Endothelial cell of umbilical vein (primary cell): ENCODE measurements around the gene NAXD. TPM values are rescaled to one million over a fixed set of nuclear protein-coding genes. Genes with fewer than 3 reads are reported as not detected.

Experiments used
- BruUV-seq: library from RNA; stranded (reverse); fragments of 400-500 nt; replicated peaks from 2 replicates; lab custom pipeline; 2021; lab: Mats Ljungman, UMichigan
- CTCF ChIA-PET: fragments of 300-600, 350-600 bp; sonication (Branson Sonifier 250); formaldehyde crosslinking; loops from one replicate; lab custom pipeline; 2021; ENCODE audit warnings: antibody characterized with exemption, inconsistent platforms; lab: Charles Lee
- POLR2A ChIA-PET: fragments of 300-600, 350-600 bp; sonication (Branson Sonifier 250); formaldehyde crosslinking; loops from one replicate; lab custom pipeline; 2021; ENCODE audit warnings: antibody characterized with exemption, inconsistent platforms; lab: Charles Lee
- DNase-seq: peaks from one replicate; pipeline ENCODE4 v3.0.0-alpha.2; 2011; ENCODE audit warnings: low read depth, low spot score
- FAIRE-seq: peaks from 2 replicates; lab custom pipeline; 2011; peaks lifted over from hg19 to GRCh38; lab: Jason Lieb, UNC
- H2AFZ ChIP-seq: 2 replicates; pipeline ENCODE4 v1.6.0; 2012; ENCODE audit warnings: low read depth, low read length, control low read depth, inconsistent platforms
- H3K27ac ChIP-seq: 2 replicates; pipeline ENCODE4 v1.5.1; 2011; ENCODE audit warnings: low read depth, mild to moderate bottlenecking, control low read depth, low read length, moderate library complexity; ENCODE audit not compliant: insufficient read depth
- H3K27me3 ChIP-seq, 2 experiments: 2 replicates each; pipeline versions ENCODE4 v1.6.0 to v1.6.1; 2011; ENCODE audit warnings: low read length in 2 of 2, mixed read lengths in 1 of 2; ENCODE audit not compliant: control insufficient read depth in 2 of 2, insufficient read depth in 2 of 2
- H3K36me3 ChIP-seq, 2 experiments: 2 replicates in 1 of 2; 3 replicates in 1 of 2; pipeline ENCODE4 v1.5.1; 2011; ENCODE audit warnings: low read length in 2 of 2, mild to moderate bottlenecking in 1 of 2, moderate library complexity in 1 of 2; ENCODE audit not compliant: control insufficient read depth in 2 of 2, insufficient read depth in 2 of 2; ENCODE audit errors: extremely low read depth in 1 of 2
- H3K4me1 ChIP-seq: 3 replicates; pipeline ENCODE4 v1.5.1; 2011; ENCODE audit warnings: mild to moderate bottlenecking, low read length; ENCODE audit not compliant: control insufficient read depth, insufficient read depth; ENCODE audit errors: extremely low read depth
- H3K4me2 ChIP-seq: 2 replicates; pipeline ENCODE4 v1.6.1; 2011; ENCODE audit warnings: low read length, control low read depth, mixed read lengths; ENCODE audit not compliant: insufficient read depth
- H3K4me3 ChIP-seq, 3 experiments: fragments of 200-600 bp in 1 of 3; sonication (generic), shearing (Covaris generic) in 1 of 3; replicated peaks in 1 of 3; 2 replicates each; pipeline ENCODE4 v1.5.1; 2011 to 2016; ENCODE audit warnings: control low read depth in 3 of 3, low read length in 3 of 3, mild to moderate bottlenecking in 2 of 3, inconsistent platforms in 1 of 3, low read depth in 1 of 3, moderate library complexity in 1 of 3; ENCODE audit not compliant: insufficient read depth in 1 of 3
- H3K79me2 ChIP-seq: 2 replicates; pipeline ENCODE4 v1.6.0; 2012; ENCODE audit warnings: low read length, inconsistent platforms; ENCODE audit not compliant: control insufficient read depth, insufficient read depth
- H3K9ac ChIP-seq: replicated peaks from 2 replicates; pipeline ENCODE3; 2011; ENCODE audit warnings: low read length, control low read depth; ENCODE audit not compliant: insufficient read depth; ENCODE audit errors: extremely low read depth
- H3K9me1 ChIP-seq: replicated peaks from 3 replicates; pipeline ENCODE4 v1.6.0; 2011; ENCODE audit warnings: mild to moderate bottlenecking, low read length; ENCODE audit not compliant: control insufficient read depth, insufficient read depth; ENCODE audit errors: extremely low read depth
- H3K9me3 ChIP-seq: replicated peaks from 2 replicates; pipeline ENCODE4 v1.5.1; 2012; ENCODE audit warnings: low read length, inconsistent platforms; ENCODE audit not compliant: control insufficient read depth, insufficient read depth
- H4K20me1 ChIP-seq: replicated peaks from 2 replicates; pipeline ENCODE3; 2011; ENCODE audit warnings: mild to moderate bottlenecking, low read length; ENCODE audit not compliant: control insufficient read depth, insufficient read depth; ENCODE audit errors: extremely low read depth
- CTCF ChIP-seq, 2 donors: IDR thresholded peaks; 1 replicate in 1 of 2; 2 replicates in 1 of 2; pipeline ENCODE4 v1.5.1; 2011; ENCODE audit warnings: low read length in 2 of 2, mild to moderate bottlenecking in 2 of 2, moderate library complexity in 2 of 2, control low read depth in 1 of 2, inconsistent platforms in 1 of 2, low read depth in 1 of 2; ENCODE audit not compliant: insufficient read depth in 1 of 2; ENCODE audit errors: extremely low read depth in 1 of 2
- EZH2 ChIP-seq: IDR thresholded peaks from 2 replicates; pipeline ENCODE4 v1.6.1; 2012; ENCODE audit warnings: borderline replicate concordance, low read depth, mild to moderate bottlenecking, moderate library complexity, low read length, inconsistent platforms; ENCODE audit not compliant: severe bottlenecking
- FOS ChIP-seq: IDR thresholded peaks from 2 replicates; pipeline ENCODE4 v1.6.1; 2011; ENCODE audit warnings: mild to moderate bottlenecking, low read length, moderate library complexity, borderline replicate concordance; ENCODE audit not compliant: insufficient read depth
- GATA2 ChIP-seq: IDR thresholded peaks from 2 replicates; pipeline ENCODE4 v1.7.0; 2011; ENCODE audit warnings: low read depth, mild to moderate bottlenecking, moderate library complexity, mixed read lengths, low read length; ENCODE audit not compliant: insufficient read length, insufficient read depth
- JUN ChIP-seq: IDR thresholded peaks from 2 replicates; pipeline ENCODE4 v1.6.1; 2011; ENCODE audit warnings: borderline replicate concordance, low read depth; ENCODE audit not compliant: insufficient read length, insufficient read depth
- MYC ChIP-seq: IDR thresholded peaks from one replicate; pipeline ENCODE4 v1.6.1; 2011; ENCODE audit warnings: mild to moderate bottlenecking, low read depth, low read length
- POLR2A ChIP-seq: IDR thresholded peaks from 2 replicates; pipeline ENCODE4 v1.6.1; 2012; ENCODE audit warnings: low read depth, mild to moderate bottlenecking, control low read depth, low read length
- POLR2AphosphoS5 ChIP-seq: IDR thresholded peaks from 2 replicates; pipeline ENCODE4 v1.6.1; 2012; ENCODE audit warnings: low read depth, mild to moderate bottlenecking, control low read depth, low read length, moderate library complexity; ENCODE audit not compliant: insufficient read depth
- dilution Hi-C: fragments of 300-500 bp; cut with MboI; formaldehyde crosslinking; loops from one replicate; pipeline ENCODE4 v1.15.0; 2019; ENCODE audit warnings: low sequenced_read_pairs; ENCODE audit not compliant: extremely low pct_ligation_motif_present
- intact Hi-C: fragments of 100-400 bp; cut with micrococcal nuclease; formaldehyde crosslinking; loops from one replicate; pipeline ENCODE4 v1.10.0; 2022
- polyA plus RNA-seq, 4 experiments: library from polyadenylated mRNA; depleted of rRNA in 3 of 4; stranded (reverse) in 3 of 4; unstranded in 1 of 4; fragments of >200 nt; gene quantifications; 2 replicates each; pipeline versions ENCODE4 v1.2.1 to v1.2.3, GENCODE V29; 2011 to 2012; ENCODE audit warnings: missing spikeins in 1 of 4
- total RNA-seq: library from RNA; stranded (reverse); gene quantifications from 2 replicates; pipeline ENCODE4 v1.2.3, GENCODE V29; 2021
- TF ChIP-seq, protein P1 (sequence below): IDR thresholded peaks from 2 replicates; pipeline ENCODE4 v1.6.1; 2011; ENCODE audit not compliant: insufficient read depth, insufficient read length

The NAXD gene
- total and polyA plus RNA-seq, 2 donors (not counting 3 experiments of a cell fraction or from before 2014, with no cell fraction given) = 19.9 to 42.9 TPM

- Histone ChIP-seq H3K4me2 (no peak overlapping the region), H3K9me3 (no peaks in the 10 kb centered on the region), H3K27ac (no peak overlapping the region), H4K20me1 (no peaks in the 10 kb centered on the region), H2AFZ (no peak overlapping the region), H3K27me3 (no peaks in the 10 kb centered on the region), H3K9me1 (no peaks in the 10 kb centered on the region), H3K9ac (no peak overlapping the region), H3K4me1 (no peaks in the 10 kb centered on the region), H3K4me3 (no peak overlapping the region), H3K79me2 (no peaks in the 10 kb centered on the region), H3K36me3 (peaks cover 0 to 10% of the 10 kb centered on the region in 2 experiments)
- DNase-seq (no peak), FAIRE-seq (no peak)
- POLR2A ChIA-PET = no interaction called here
- BruUV-seq = no TSS peak
- dilution Hi-C loops (no loop called here), intact Hi-C loops (loop anchor here (1.0 to 2.0 kb wide), 2 partner anchors 69 to 175 kb away; partner anchors contain the start of gene ING1)
- TF ChIP-seq POLR2AphosphoS5 = no peak
- no peak for TF ChIP-seq CTCF (IDR thresholded peaks at IDR 0.05; ENCODE audit: extremely low read depth in 1 of 2, insufficient read depth in 1 of 2, low read depth in 1 of 2, low read length in 2 of 2)
- no peak for TF ChIP-seq JUN
- no peak for TF ChIP-seq POLR2A
- TF ChIP-seq EZH2 = no peak
- TF ChIP-seq, protein P1, sequence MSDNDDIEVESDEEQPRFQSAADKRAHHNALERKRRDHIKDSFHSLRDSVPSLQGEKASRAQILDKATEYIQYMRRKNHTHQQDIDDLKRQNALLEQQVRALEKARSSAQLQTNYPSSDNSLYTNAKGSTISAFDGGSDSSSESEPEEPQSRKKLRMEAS = no peak
- TF ChIP-seq GATA2 = no peak
- no peak for TF ChIP-seq MYC
- TF ChIP-seq FOS = no peak
- CTCF ChIA-PET = interaction anchor here (1.4 to 2.2 kb wide), 3 partner anchors 50 to 176 kb away, joined by 6 to 12 read pairs (median 7); no protein-coding TSS in a partner anchor
Measured at GRCh38 chr13:110643768-110644421, 28.6 kb downstream of the NAXD start.
